Prostate gland (tissue), 2 donors: ENCODE measurements around the gene FHOD3. TPM values are rescaled to one million over a fixed set of nuclear protein-coding genes. Genes with fewer than 3 reads are reported as not detected.
"Not testable (repeated sequence)": the region's sequence is repeated elsewhere in the genome, so short reads cannot be mapped to it uniquely, and the experiment has no call there.

ENCODE experiments used
- DNase-seq: peaks from one replicate; pipeline ENCODE4 v3.0.0-alpha.2; 2019; ENCODE audit warnings: low spot score
- H3K27ac ChIP-seq, 2 donors: fragments of 200-600 bp; sonication (generic); 2 replicates each; pipeline ENCODE4 v1.5.1; 2017 to 2019
- H3K27me3 ChIP-seq: fragments of 200-600 bp; sonication (generic); replicated peaks from 2 replicates; pipeline ENCODE4 v1.5.1; 2019; ENCODE audit not compliant: insufficient read depth
- H3K36me3 ChIP-seq, 2 donors: fragments of 200-600 bp; sonication (generic); 1 replicate in 1 of 2; 2 replicates in 1 of 2; pipeline versions ENCODE4 v1.5.1 to v1.8.1; 2017 to 2019
- H3K4me1 ChIP-seq: fragments of 200-600 bp; sonication (generic); replicated peaks from 2 replicates; pipeline ENCODE4 v1.5.1; 2019
- H3K4me3 ChIP-seq, 2 donors: fragments of 200-600 bp; sonication (generic); 2 replicates each; pipeline ENCODE4 v1.5.1; 2017 to 2019
- H3K9me3 ChIP-seq: fragments of 200-600 bp; sonication (generic); 2 replicates; pipeline ENCODE4 v1.5.1; 2017
- CTCF ChIP-seq, 4 experiments: fragments of 200-600 bp in 2 of 4; fragments of 450-650 bp in 2 of 4; sonication (generic) in 2 of 4; IDR thresholded peaks; 1 replicate in 3 of 4; 2 replicates in 1 of 4; pipeline ENCODE4 v1.5.1; 2016 to 2019; ENCODE audit warnings: antibody characterized with exemption in 4 of 4, mild to moderate bottlenecking in 2 of 4, moderate library complexity in 2 of 4
- POLR2A ChIP-seq: fragments of 450-650 bp; IDR thresholded peaks from one replicate; pipeline ENCODE4 v1.6.1; 2016; ENCODE audit warnings: antibody characterized with exemption, mild to moderate bottlenecking
- POLR2AphosphoS5 ChIP-seq: sonication (generic); formaldehyde crosslinking; IDR thresholded peaks from one replicate; pipeline ENCODE4 v1.6.1; 2017; ENCODE audit warnings: antibody characterized with exemption
- WGBS: methylation state at CpG from one replicate; pipeline ENCODE4 v1.1.5; 2018; 5-methylcytosine and 5-hydroxymethylcytosine counted together
- intact Hi-C: fragments of 100-400 bp; cut with DNase I; formaldehyde crosslinking; loops from one replicate; pipeline ENCODE4 v1.14.2; 2022
- total RNA-seq, 2 donors: library from RNA; depleted of rRNA; stranded (reverse); fragments of >200 nt; gene quantifications; one replicate each; pipeline ENCODE4 v1.1.0, GENCODE V29; 2016

Gene FHOD3
- total RNA-seq, 2 donors from 2014 or later = 25.1 to 52.5 TPM

- WGBS = 83% methylated on average over 2 of the region's 2 CpGs
- H3K36me3 ChIP-seq = no peaks in the 10 kb centered on the region
- no peak overlapping the region for H3K27ac ChIP-seq
- no peaks in the 10 kb centered on the region for H3K27me3 ChIP-seq
- H3K4me3 ChIP-seq = no peak overlapping the region
- H3K9me3 ChIP-seq = no peaks in the 10 kb centered on the region
- DNase-seq = no peak
- no peaks in the 10 kb centered on the region for H3K4me1 ChIP-seq
- intact Hi-C loops = no loop called here
- TF ChIP-seq POLR2AphosphoS5 (no peak), CTCF (IDR thresholded peaks at IDR 0.05) (no peak), POLR2A (no peak)
These were observed 422.1 kb downstream of the FHOD3 start for GRCh38 chr18:36719630-36720029.

- H3K27me3 ChIP-seq, H3K9me3 ChIP-seq, H3K4me3 ChIP-seq, intact Hi-C loops, H3K36me3 ChIP-seq, H3K4me1 ChIP-seq, DNase-seq, H3K27ac ChIP-seq: not testable (repeated sequence)
- WGBS = 80% methylated on average over 1 of the region's 1 CpG
These were observed 423.8 kb downstream of the FHOD3 start for GRCh38 chr18:36721351-36721750.

DNA sequence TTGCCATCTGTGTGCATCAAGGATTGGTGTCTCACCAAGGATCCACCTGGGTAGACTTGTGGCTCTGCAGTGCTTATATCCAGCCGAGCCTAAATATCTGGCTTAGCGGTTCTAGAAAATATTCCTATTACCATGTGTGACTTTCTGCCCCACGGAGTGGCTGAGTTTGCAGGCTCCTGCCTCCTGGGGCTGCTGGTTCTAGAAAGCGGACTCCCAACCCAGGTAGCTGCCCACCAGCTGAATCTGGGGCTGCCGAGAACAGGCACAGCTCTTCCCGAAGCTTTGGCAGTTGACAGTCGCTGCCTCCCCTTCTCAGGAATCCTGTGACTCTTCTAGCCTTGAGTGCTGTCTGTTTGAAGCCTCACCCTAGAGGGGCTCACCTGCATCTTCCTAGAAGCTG is 426.7 kb downstream of the FHOD3 start:
- Histone ChIP-seq H3K27ac (peak overlapping the region; percentile 55 to 66), H3K4me3 (no peak overlapping the region), H3K4me1 (no peaks in the 10 kb centered on the region), H3K36me3 (no peaks in the 10 kb centered on the region), H3K9me3 (no peaks in the 10 kb centered on the region), H3K27me3 (no peaks in the 10 kb centered on the region)
- TF ChIP-seq POLR2AphosphoS5 = no peak
- TF ChIP-seq CTCF (IDR thresholded peaks at IDR 0.05) = no peak
- no peak for TF ChIP-seq POLR2A
- intact Hi-C loops = no loop called here
- WGBS = 54% methylated on average over 7 of the region's 7 CpGs
- DNase-seq = no peak

DNA sequence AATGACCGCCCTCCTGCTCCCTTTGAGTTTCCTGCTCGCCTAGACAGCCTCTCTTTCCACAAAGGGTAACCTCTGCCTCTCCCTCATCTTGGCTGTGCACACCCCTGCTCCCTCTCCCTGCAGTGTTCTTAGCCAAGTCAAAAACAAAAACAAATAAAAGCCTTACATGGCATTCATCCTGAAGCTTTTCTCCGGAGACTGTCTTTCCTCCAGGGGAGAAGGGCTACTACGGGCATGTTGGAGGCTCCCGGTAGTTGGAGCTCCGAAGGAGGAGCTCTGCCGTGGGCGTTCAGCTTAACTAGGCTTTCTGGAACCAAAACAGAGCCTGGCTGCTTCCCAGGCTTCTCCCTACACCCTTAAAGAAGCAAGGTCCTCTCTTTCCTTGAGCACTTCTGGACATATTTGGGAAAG is 427.1 kb downstream of the FHOD3 start:
- no peak for DNase-seq
- Histone ChIP-seq H3K27me3 (no peaks in the 10 kb centered on the region), H3K4me1 (no peaks in the 10 kb centered on the region), H3K9me3 (no peaks in the 10 kb centered on the region), H3K4me3 (no peak overlapping the region), H3K27ac (peak overlapping the region; percentile 55 to 66), H3K36me3 (no peaks in the 10 kb centered on the region)
- intact Hi-C loops = no loop called here
- WGBS = 12% methylated on average over 8 of the region's 8 CpGs
- no peak for TF ChIP-seq POLR2A
- no peak for TF ChIP-seq CTCF (IDR thresholded peaks at IDR 0.05)
- peak; percentile 39 for TF ChIP-seq POLR2AphosphoS5

GRCh38 chr18:36728345-36728744 is 430.8 kb downstream of the FHOD3 start:
- TF ChIP-seq POLR2AphosphoS5 (no peak), CTCF (IDR thresholded peaks at IDR 0.05) (no peak), POLR2A (no peak)
- Histone ChIP-seq H3K27ac (no peak overlapping the region), H3K9me3 (no peaks in the 10 kb centered on the region), H3K27me3 (no peaks in the 10 kb centered on the region), H3K36me3 (no peaks in the 10 kb centered on the region), H3K4me3 (no peak overlapping the region), H3K4me1 (no peaks in the 10 kb centered on the region)
- intact Hi-C loops = no loop called here
- 77% methylated on average over 4 of the region's 4 CpGs for WGBS
- no peak for DNase-seq
